ENCODE measurements around the gene UBXN7.
"Not testable (repeated sequence)": the region's sequence is repeated elsewhere in the genome, so short reads cannot be mapped to it uniquely, and the experiment has no call there.

Gene UBXN7
- total RNA-seq, result 84.5 to 90.0 reads per million in 2 donors

GRCh38 chr3:196432137-196432879, at the start of gene UBXN7:
Gene UBXN7 (minus strand): TSS chr3:196432427. CDS start chr3:196432399, 28 bp downstream.
- peak; percentile 98 for DNase-seq

- DNase-seq, result no peak
These were observed 45.5 kb upstream of the UBXN7 start for GRCh38 chr3:196477678-196478077.

- no peak for DNase-seq
These were observed 40.1 kb upstream of the UBXN7 start for GRCh38 chr3:196472286-196472685.

GRCh38 chr3:196471551-196471950, 39.3 kb upstream of the UBXN7 start:
- DNase-seq, result no peak

- DNase-seq, result not testable (repeated sequence)
These were observed 38.0 kb upstream of the UBXN7 start for GRCh38 chr3:196470182-196470581.

GRCh38 chr3:196463804-196464203, 31.6 kb upstream of the UBXN7 start:
- DNase-seq, result no peak

- no peak for DNase-seq
These were observed 31.2 kb upstream of the UBXN7 start for GRCh38 chr3:196463478-196463756.

GRCh38 chr3:196462680-196463477, 30.7 kb upstream of the UBXN7 start:
- DNase-seq, result not testable (repeated sequence)

- DNase-seq, result no peak
These were observed 25.8 kb upstream of the UBXN7 start for GRCh38 chr3:196458063-196458462.

GRCh38 chr3:196457470-196457869, 25.2 kb upstream of the UBXN7 start:
- DNase-seq, result not testable (repeated sequence)

- no peak for DNase-seq
These were observed 22.7 kb upstream of the UBXN7 start for GRCh38 chr3:196454935-196455334.

- DNase-seq, result not testable (repeated sequence)
These were observed 13.2 kb upstream of the UBXN7 start for GRCh38 chr3:196445391-196445790.

- no peak for DNase-seq
These were observed 12.3 kb upstream of the UBXN7 start for GRCh38 chr3:196444500-196444894.

- no peak for DNase-seq
These were observed 8.5 kb upstream of the UBXN7 start for GRCh38 chr3:196440696-196441095.

- DNase-seq, result no peak
These were observed 7.9 kb upstream of the UBXN7 start for GRCh38 chr3:196440041-196440537.

- DNase-seq, result peak; percentile 10
These were observed 768 bp downstream of the UBXN7 start for GRCh38 chr3:196431181-196432136.

- DNase-seq, result no peak
These were observed 4.2 kb downstream of the UBXN7 start for GRCh38 chr3:196428041-196428440.

GRCh38 chr3:196424421-196424820, 7.8 kb downstream of the UBXN7 start:
- not testable (repeated sequence) for DNase-seq

GRCh38 chr3:196423044-196423781, 9.0 kb downstream of the UBXN7 start:
- DNase-seq, result no peak

GRCh38 chr3:196421668-196422067, 10.6 kb downstream of the UBXN7 start:
- DNase-seq, result not testable (repeated sequence)

- no peak for DNase-seq
These were observed 12.8 kb downstream of the UBXN7 start for GRCh38 chr3:196419386-196419785.

- DNase-seq, result no peak
These were observed 13.6 kb downstream of the UBXN7 start for GRCh38 chr3:196418601-196419000.
